Neural progenitor cell (in vitro differentiated cells): Measurements from ENCODE around the gene MSS51. TPM values are rescaled to one million over a fixed set of nuclear protein-coding genes. Genes with fewer than 3 reads are reported as not detected.
"Not testable (repeated sequence)": the region's sequence is repeated elsewhere in the genome, so short reads cannot be mapped to it uniquely, and the experiment has no call there.

Source experiments
- DNase-seq: peaks from one replicate; pipeline ENCODE4 v3.0.0-alpha.2; 2016; ENCODE audit warnings: low spot score
- H2AFZ ChIP-seq: fragments of 200-600 bp; sonication (generic); replicated peaks from 2 replicates; pipeline ENCODE4 v1.6.1; 2016; ENCODE audit warnings: antibody characterized with exemption
- H3F3A ChIP-seq: fragments of 200-600 bp; sonication (generic); 2 replicates; pipeline ENCODE4 v1.6.1; 2016; ENCODE audit warnings: antibody characterized with exemption, low read depth
- H3K27ac ChIP-seq: fragments of 200-600 bp; sonication (generic); 2 replicates; pipeline ENCODE4 v1.5.1; 2016; ENCODE audit warnings: mild to moderate bottlenecking
- H3K27me3 ChIP-seq: fragments of 200-600 bp; sonication (generic); 2 replicates; pipeline ENCODE4 v1.6.1; 2016; ENCODE audit warnings: mild to moderate bottlenecking, moderate library complexity
- H3K36me3 ChIP-seq: fragments of 200-600 bp; sonication (generic); 2 replicates; pipeline ENCODE4 v1.5.1; 2016
- H3K4me1 ChIP-seq: fragments of 200-600 bp; sonication (generic); 2 replicates; pipeline ENCODE4 v1.6.1; 2016; ENCODE audit warnings: mixed run types
- H3K4me2 ChIP-seq: fragments of 200-600 bp; sonication (generic); 2 replicates; pipeline ENCODE4 v1.6.1; 2016
- H3K4me3 ChIP-seq: fragments of 200-600 bp; sonication (generic); 2 replicates; pipeline ENCODE4 v1.5.1; 2016
- H3K79me2 ChIP-seq: fragments of 200-600 bp; sonication (generic); 2 replicates; pipeline ENCODE4 v1.6.1; 2016; ENCODE audit warnings: low read depth
- H3K9ac ChIP-seq: fragments of 200-600 bp; sonication (generic); 2 replicates; pipeline ENCODE4 v1.6.1; 2016
- H3K9me3 ChIP-seq: fragments of 200-600 bp; sonication (generic); 2 replicates; pipeline ENCODE4 v1.5.1; 2016; ENCODE audit warnings: low read depth
- H4K20me1 ChIP-seq: fragments of 200-600 bp; sonication (generic); 2 replicates; pipeline ENCODE4 v1.6.1; 2016; ENCODE audit warnings: low read depth
- H3K27ac Mint-ChIP-seq: 3 replicates; pipeline ENCODE4 v1.8.0; 2021; ENCODE audit warnings: mixed read lengths
- H3K27me3 Mint-ChIP-seq: 2 replicates; pipeline ENCODE4 v1.8.0; 2022; ENCODE audit warnings: low read depth, mild to moderate bottlenecking, inconsistent platforms, moderate library complexity, mixed read lengths; ENCODE audit not compliant: insufficient read depth
- H3K36me3 Mint-ChIP-seq: 3 replicates; pipeline ENCODE4 v1.8.0; 2021; ENCODE audit warnings: mixed read lengths
- H3K4me1 Mint-ChIP-seq: 3 replicates; pipeline ENCODE4 v1.8.0; 2021; ENCODE audit warnings: mixed read lengths
- H3K4me3 Mint-ChIP-seq: 3 replicates; pipeline ENCODE4 v1.8.0; 2021; ENCODE audit warnings: mild to moderate bottlenecking, moderate library complexity, mixed read lengths
- H3K9me3 Mint-ChIP-seq: 3 replicates; pipeline ENCODE4 v1.8.0; 2020; ENCODE audit warnings: mixed read lengths
- EZH2 ChIP-seq: fragments of 200-600 bp; sonication (generic); IDR thresholded peaks from 2 replicates; pipeline ENCODE4 v1.6.1; 2017; ENCODE audit warnings: antibody characterized with exemption, mild to moderate bottlenecking, moderate library complexity
- EZH2phosphoT487 ChIP-seq: fragments of 200-600 bp; sonication (generic); IDR thresholded peaks from 2 replicates; pipeline ENCODE4 v1.6.1; 2017; ENCODE audit warnings: antibody characterized with exemption
- total RNA-seq: library from RNA; depleted of rRNA; stranded (reverse); fragments of >200 nt; gene quantifications from 2 replicates; pipeline ENCODE4 v1.2.3, GENCODE V29; 2015; ENCODE audit warnings: low replicate concordance
- TF ChIP-seq, protein P1 (sequence below): fragments of 200-600 bp; sonication (generic); IDR thresholded peaks from 2 replicates; pipeline ENCODE4 v1.5.1; 2017; ENCODE audit warnings: antibody characterized with exemption, mild to moderate bottlenecking

Gene MSS51
- total RNA-seq, 1 donor from 2014 or later = 2.2 TPM

GRCh38 chr10:73399063-73399462, 34.3 kb downstream of the MSS51 start:
- Histone ChIP-seq H3F3A (no peaks in the 10 kb centered on the region), H3K4me1 (no peaks in the 10 kb centered on the region), H3K4me2 (no peak overlapping the region), H3K27me3 (no peaks in the 10 kb centered on the region), H3K9ac (no peak overlapping the region), H3K79me2 (peaks cover 36% of the 10 kb centered on the region), H3K36me3 (peaks cover 6% of the 10 kb centered on the region), H2AFZ (no peak overlapping the region), H4K20me1 (no peaks in the 10 kb centered on the region), H3K27ac (no peak overlapping the region), H3K4me3 (no peak overlapping the region), H3K9me3 (no peaks in the 10 kb centered on the region)
- no peak for DNase-seq
- Mint-ChIP-seq H3K27ac (no peak overlapping the region), H3K36me3 (peaks cover 7% of the 10 kb centered on the region), H3K4me3 (no peak overlapping the region), H3K27me3 (peaks cover 2% of the 10 kb centered on the region), H3K9me3 (no peaks in the 10 kb centered on the region), H3K4me1 (no peaks in the 10 kb centered on the region)
- TF ChIP-seq, protein P1, sequence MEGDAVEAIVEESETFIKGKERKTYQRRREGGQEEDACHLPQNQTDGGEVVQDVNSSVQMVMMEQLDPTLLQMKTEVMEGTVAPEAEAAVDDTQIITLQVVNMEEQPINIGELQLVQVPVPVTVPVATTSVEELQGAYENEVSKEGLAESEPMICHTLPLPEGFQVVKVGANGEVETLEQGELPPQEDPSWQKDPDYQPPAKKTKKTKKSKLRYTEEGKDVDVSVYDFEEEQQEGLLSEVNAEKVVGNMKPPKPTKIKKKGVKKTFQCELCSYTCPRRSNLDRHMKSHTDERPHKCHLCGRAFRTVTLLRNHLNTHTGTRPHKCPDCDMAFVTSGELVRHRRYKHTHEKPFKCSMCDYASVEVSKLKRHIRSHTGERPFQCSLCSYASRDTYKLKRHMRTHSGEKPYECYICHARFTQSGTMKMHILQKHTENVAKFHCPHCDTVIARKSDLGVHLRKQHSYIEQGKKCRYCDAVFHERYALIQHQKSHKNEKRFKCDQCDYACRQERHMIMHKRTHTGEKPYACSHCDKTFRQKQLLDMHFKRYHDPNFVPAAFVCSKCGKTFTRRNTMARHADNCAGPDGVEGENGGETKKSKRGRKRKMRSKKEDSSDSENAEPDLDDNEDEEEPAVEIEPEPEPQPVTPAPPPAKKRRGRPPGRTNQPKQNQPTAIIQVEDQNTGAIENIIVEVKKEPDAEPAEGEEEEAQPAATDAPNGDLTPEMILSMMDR = no peak
- no peak for TF ChIP-seq EZH2phosphoT487
- no peak for TF ChIP-seq EZH2

- no peak for DNase-seq
- Mint-ChIP-seq H3K27ac (no peak overlapping the region), H3K36me3 (peaks cover 10% of the 10 kb centered on the region), H3K4me1 (no peaks in the 10 kb centered on the region), H3K9me3 (peaks cover under 1% of the 10 kb centered on the region), H3K4me3 (no peak overlapping the region), H3K27me3 (peaks cover 2% of the 10 kb centered on the region)
- no peak overlapping the region for H3K27ac ChIP-seq
- H3K79me2 ChIP-seq = peaks cover 25% of the 10 kb centered on the region
- no peaks in the 10 kb centered on the region for H3K4me1 ChIP-seq
- H3F3A ChIP-seq = no peaks in the 10 kb centered on the region
- H3K27me3 ChIP-seq = no peaks in the 10 kb centered on the region
- peaks cover 6% of the 10 kb centered on the region for H3K36me3 ChIP-seq
- no peak overlapping the region for H3K9ac ChIP-seq
- H3K9me3 ChIP-seq = no peaks in the 10 kb centered on the region
- TF ChIP-seq, protein P1 = peak; percentile 29
- TF ChIP-seq EZH2 = no peak
- H3K4me3 ChIP-seq = no peak overlapping the region
- no peak overlapping the region for H3K4me2 ChIP-seq
- no peak overlapping the region for H2AFZ ChIP-seq
- no peaks in the 10 kb centered on the region for H4K20me1 ChIP-seq
These were observed 35.3 kb downstream of the MSS51 start for GRCh38 chr10:73398024-73398423.

DNA sequence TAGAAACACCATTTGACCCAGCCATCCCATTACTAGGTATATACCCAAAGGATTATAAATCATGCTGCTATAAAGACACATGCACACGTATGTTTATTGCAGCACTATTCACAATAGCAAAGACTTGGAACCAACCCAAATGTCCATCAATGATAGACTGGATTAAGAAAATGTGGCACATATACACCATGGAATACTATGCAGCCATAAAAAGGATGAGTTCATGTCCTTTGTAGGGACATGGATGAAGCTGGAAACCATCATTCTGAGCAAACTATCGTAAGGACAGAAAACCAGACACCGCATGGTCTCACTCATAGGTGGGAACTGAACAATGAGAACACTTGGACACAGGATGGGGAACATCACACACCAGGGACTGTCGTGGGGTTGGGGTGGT, 39.0 kb downstream of the MSS51 start:
- not testable (repeated sequence) for H3K9me3 Mint-ChIP-seq, H3K9ac ChIP-seq, H3F3A ChIP-seq, H3K36me3 ChIP-seq, H2AFZ ChIP-seq, H4K20me1 ChIP-seq, H3K27ac ChIP-seq, H3K27me3 Mint-ChIP-seq, H3K4me3 Mint-ChIP-seq, H3K27me3 ChIP-seq, H3K27ac Mint-ChIP-seq, H3K4me1 ChIP-seq, H3K4me3 ChIP-seq, H3K4me2 ChIP-seq, H3K79me2 ChIP-seq, DNase-seq, H3K9me3 ChIP-seq, H3K4me1 Mint-ChIP-seq
- peaks cover 10% of the 10 kb centered on the region for H3K36me3 Mint-ChIP-seq

DNA sequence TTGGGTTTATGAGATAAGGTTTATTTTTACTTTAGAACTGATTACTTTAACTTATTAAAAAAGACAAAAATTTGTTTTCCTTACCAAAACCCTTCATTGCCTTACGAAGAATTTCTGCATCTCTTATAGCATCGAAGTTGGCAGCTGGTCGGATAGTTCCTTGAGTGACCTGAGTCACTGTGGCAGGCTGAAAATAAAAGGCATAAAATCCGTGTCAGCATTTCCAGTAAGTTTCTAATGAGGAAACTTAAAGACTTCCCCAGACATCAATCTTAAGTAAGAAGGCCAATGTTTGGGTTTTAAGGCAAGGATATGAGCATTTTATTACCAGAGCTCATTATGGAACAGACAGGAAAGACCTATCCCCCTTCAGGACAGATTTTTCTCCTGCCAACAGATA, 45.1 kb downstream of the MSS51 start:
- H3K27me3 Mint-ChIP-seq = no peaks in the 10 kb centered on the region
- Histone ChIP-seq H3K9ac (no peak overlapping the region), H3F3A (no peaks in the 10 kb centered on the region), H3K4me2 (no peak overlapping the region), H3K36me3 (no peaks in the 10 kb centered on the region), H2AFZ (no peak overlapping the region), H3K9me3 (no peaks in the 10 kb centered on the region), H4K20me1 (no peaks in the 10 kb centered on the region), H3K79me2 (no peaks in the 10 kb centered on the region), H3K4me1 (no peaks in the 10 kb centered on the region), H3K27ac (no peak overlapping the region), H3K4me3 (no peak overlapping the region), H3K27me3 (no peaks in the 10 kb centered on the region)
- TF ChIP-seq EZH2 = no peak
- TF ChIP-seq EZH2phosphoT487 = no peak
- TF ChIP-seq, protein P1 = no peak
- peaks cover 14% of the 10 kb centered on the region for H3K36me3 Mint-ChIP-seq
- H3K4me1 Mint-ChIP-seq = no peaks in the 10 kb centered on the region
- no peak overlapping the region for H3K27ac Mint-ChIP-seq
- no peak overlapping the region for H3K4me3 Mint-ChIP-seq
- peaks cover 2% of the 10 kb centered on the region for H3K9me3 Mint-ChIP-seq
- DNase-seq = no peak
